ENCODE results near the gene TMX2. TPM values are rescaled to one million over a fixed set of nuclear protein-coding genes. Genes with fewer than 3 reads are reported as not detected.

The TMX2 gene
- total RNA-seq, 1 experiment from 2014 or later, result 132 TPM

DNA sequence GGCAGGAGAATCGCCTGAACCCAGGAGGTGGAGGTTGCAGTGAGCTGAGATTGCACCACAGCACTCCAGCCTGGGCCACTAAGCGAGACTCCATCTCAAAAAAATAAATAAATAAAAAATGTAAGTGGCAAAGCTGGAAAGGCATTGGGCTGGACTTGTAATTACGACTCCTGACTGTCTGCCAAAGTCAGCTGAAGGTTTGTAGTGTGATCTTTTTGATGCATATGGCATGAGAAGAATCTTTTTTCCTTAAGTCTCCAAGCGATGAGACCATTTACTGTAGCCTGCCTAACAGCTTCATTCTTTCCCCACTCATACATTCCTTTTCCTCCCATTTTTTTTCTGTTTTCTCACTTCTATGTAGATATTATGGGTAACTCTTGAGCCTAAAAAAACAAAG, 74.0 kb downstream of the TMX2 start:
- no peak for DNase-seq (ENCODE audit: low read depth in 1 of 2, low spot score in 2 of 2)
- Histone ChIP-seq H3K4me3 (no peak overlapping the region), H3K36me3 (peaks cover 47% of the 10 kb centered on the region), H3K4me1 (replicated peaks) (peaks cover 10% of the 10 kb centered on the region), H3K9me3 (replicated peaks) (no peaks in the 10 kb centered on the region), H3K27me3 (replicated peaks) (no peaks in the 10 kb centered on the region), H3K27ac (no peak overlapping the region)

DNA sequence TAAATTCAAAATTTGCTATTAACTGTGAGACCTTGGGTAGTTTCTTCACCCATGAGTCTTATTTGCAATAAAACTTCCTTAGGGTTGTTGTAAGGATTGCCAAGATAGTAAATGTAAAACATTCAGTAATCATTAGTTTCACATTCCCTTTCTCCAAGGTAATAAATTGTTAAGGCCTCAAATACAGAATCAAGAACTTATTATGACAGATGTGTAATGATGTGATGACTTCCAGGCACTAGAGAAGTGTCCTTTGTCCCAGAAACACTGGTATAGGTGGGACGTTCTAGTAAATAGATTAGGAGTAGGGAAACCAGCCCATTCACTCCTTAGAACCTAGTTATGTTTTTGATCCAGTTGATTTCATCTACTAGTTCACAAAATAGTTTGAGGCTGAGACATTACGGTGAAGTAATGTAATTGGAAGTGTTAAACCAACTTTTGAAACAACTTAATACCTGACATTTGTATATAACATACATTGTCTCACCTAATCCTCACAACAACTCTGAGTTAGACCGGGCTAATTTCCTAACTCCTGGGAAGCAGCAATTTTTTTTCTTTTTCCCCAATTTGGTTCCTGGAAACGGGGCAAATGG, 74.7 kb downstream of the TMX2 start:
- H3K9me3 ChIP-seq (replicated peaks), result no peaks in the 10 kb centered on the region
- DNase-seq (ENCODE audit: low read depth in 1 of 2, low spot score in 2 of 2), result no peak
- no peaks in the 10 kb centered on the region for H3K27me3 ChIP-seq (replicated peaks)
- H3K4me3 ChIP-seq, result no peak overlapping the region
- H3K27ac ChIP-seq, result no peak overlapping the region
- peaks cover 49% of the 10 kb centered on the region for H3K36me3 ChIP-seq
- H3K4me1 ChIP-seq (replicated peaks), result peaks cover 10% of the 10 kb centered on the region

DNA sequence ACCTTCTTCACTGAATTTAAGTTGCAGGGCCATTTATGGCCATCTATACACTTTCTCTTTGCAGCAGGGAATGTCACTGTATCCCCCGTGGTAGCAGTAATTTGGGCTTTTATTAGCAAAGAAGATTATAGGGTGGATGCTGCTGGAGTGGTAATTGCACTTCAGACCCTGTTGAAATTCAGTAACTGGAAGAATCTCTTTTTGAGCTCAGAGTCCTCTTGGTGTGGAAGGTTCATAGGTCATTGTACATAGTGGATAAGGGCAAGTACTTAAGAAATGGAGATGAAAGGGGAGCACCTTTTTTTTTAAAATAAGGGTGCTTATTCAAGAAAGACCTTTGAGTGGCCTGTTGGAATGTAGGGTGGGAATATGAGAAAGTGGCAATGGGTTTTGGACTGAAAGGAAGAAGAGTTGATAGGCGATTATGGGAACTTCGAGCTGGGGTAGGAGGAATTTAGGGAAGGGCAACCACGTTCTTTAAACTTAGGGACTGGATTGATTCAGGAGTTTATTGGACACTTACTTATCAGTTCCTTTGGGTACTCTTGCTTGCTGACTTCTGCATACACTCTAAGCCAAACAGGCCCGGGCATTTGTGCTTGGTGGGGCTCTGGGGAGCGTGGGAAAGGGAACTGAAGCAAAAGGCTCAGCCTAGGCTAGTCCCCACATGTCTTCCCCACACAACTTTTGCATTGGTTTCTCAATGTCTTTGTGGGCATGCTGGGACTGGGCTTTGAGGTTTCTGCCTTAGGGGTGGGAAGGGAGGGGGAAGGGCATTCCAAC, 75.7 kb downstream of the TMX2 start:
- H3K27me3 ChIP-seq (replicated peaks), result no peaks in the 10 kb centered on the region
- H3K27ac ChIP-seq, result no peak overlapping the region
- DNase-seq (ENCODE audit: low read depth in 1 of 2, low spot score in 2 of 2), result no peak
- H3K4me3 ChIP-seq, result no peak overlapping the region
- H3K36me3 ChIP-seq, result peaks cover 47% of the 10 kb centered on the region
- H3K9me3 ChIP-seq (replicated peaks), result no peaks in the 10 kb centered on the region
- H3K4me1 ChIP-seq (replicated peaks), result peaks cover 18% of the 10 kb centered on the region

DNA sequence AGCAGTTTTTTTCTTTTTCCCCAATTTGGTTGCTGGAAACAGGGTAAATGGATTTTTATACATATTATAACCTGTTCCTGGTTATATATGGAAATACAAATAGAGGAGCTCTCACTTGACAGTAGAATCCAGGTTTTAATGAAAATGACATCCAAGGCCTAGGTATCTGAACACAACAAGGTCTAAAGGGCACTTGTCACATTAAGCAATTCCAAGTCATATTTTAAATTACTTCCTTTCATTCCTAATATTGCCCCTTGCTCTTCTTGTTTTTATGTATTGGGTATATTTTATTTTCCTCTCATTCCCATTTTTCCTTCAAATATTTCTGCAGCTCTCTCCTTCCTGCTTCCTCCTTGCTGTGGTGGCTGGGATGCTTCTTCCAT, 76.3 kb downstream of the TMX2 start:
- peaks cover 53% of the 10 kb centered on the region for H3K36me3 ChIP-seq
- no peaks in the 10 kb centered on the region for H3K27me3 ChIP-seq (replicated peaks)
- no peak overlapping the region for H3K27ac ChIP-seq
- H3K9me3 ChIP-seq (replicated peaks), result no peaks in the 10 kb centered on the region
- DNase-seq (ENCODE audit: low read depth in 1 of 2, low spot score in 2 of 2), result no peak
- H3K4me3 ChIP-seq, result no peak overlapping the region
- peaks cover 21% of the 10 kb centered on the region for H3K4me1 ChIP-seq (replicated peaks)

Other genes starting within 250 kb of the TMX2 start
- gene SLC43A1, start 196.9 kb upstream of the TMX2 start, total RNA-seq (2014; rRNA removed; shearing (Covaris generic)), result 6.0 and 6.4 TPM in 2 replicates
- gene TIMM10, start 181.8 kb upstream of the TMX2 start, total RNA-seq (2014; rRNA removed; shearing (Covaris generic)), result 105 and 157 TPM in 2 replicates
- not detected in 2 replicates for gene SMTNL1, start 175.0 kb upstream of the TMX2 start, total RNA-seq (2014; rRNA removed; shearing (Covaris generic))
- 8.6 and 17.3 TPM in 2 replicates for gene UBE2L6, start 144.9 kb upstream of the TMX2 start, total RNA-seq (2014; rRNA removed; shearing (Covaris generic))
- gene SERPING1, start 114.9 kb upstream of the TMX2 start, total RNA-seq (2014; rRNA removed; shearing (Covaris generic)), result not detected in 2 replicates
- gene YPEL4, start 62.7 kb upstream of the TMX2 start, total RNA-seq (2014; rRNA removed; shearing (Covaris generic)), result not detected in 2 replicates
- 16.6 and 24.1 TPM in 2 replicates for gene CLP1, start 54.8 kb upstream of the TMX2 start, total RNA-seq (2014; rRNA removed; shearing (Covaris generic))
- gene ZDHHC5, start 44.5 kb upstream of the TMX2 start, total RNA-seq (2014; rRNA removed; shearing (Covaris generic)), result 26.8 and 42.0 TPM in 2 replicates
- gene MED19, start 378 bp upstream of the TMX2 start, total RNA-seq (2014; rRNA removed; shearing (Covaris generic)), result 26.0 and 32.5 TPM in 2 replicates
- 234 and 322 TPM in 2 replicates for gene SELENOH, start 28.9 kb downstream of the TMX2 start, total RNA-seq (2014; rRNA removed; shearing (Covaris generic))
- gene BTBD18, start 39.2 kb downstream of the TMX2 start, total RNA-seq (2014; rRNA removed; shearing (Covaris generic)), result not detected in 2 replicates
- 106 and 128 TPM in 2 replicates for gene CTNND1, start 49.2 kb downstream of the TMX2 start, total RNA-seq (2014; rRNA removed; shearing (Covaris generic))

Data from SJSA1 (cell line).